Stomach (tissue), 9 donors: ENCODE measurements around the gene TOR1B. TPM values are rescaled to one million over a fixed set of nuclear protein-coding genes. Genes with fewer than 3 reads are reported as not detected.

Source experiments
- DNase-seq, 2 donors: peaks; one replicate each; pipeline versions ENCODE4 v3.0.0 to v3.0.0-alpha.2; 2013 to 2019
- H3K27ac ChIP-seq, 5 donors: fragments of 200-600 bp in 4 of 5; sonication (generic) in 4 of 5; one replicate each; pipeline ENCODE4 v1.5.1; 2013 to 2019; ENCODE audit warnings: mild to moderate bottlenecking in 1 of 5, moderate library complexity in 1 of 5
- H3K27me3 ChIP-seq, 3 donors: fragments of 200-600 bp; sonication (generic); one replicate each; pipeline ENCODE4 v1.5.1; 2017 to 2019; ENCODE audit warnings: mixed run types in 1 of 3
- H3K36me3 ChIP-seq, 4 donors: fragments of 200-600 bp; sonication (generic); 1 replicate in 3 of 4; 2 replicates in 1 of 4; pipeline ENCODE4 v1.5.1; 2016 to 2019
- H3K4me1 ChIP-seq, 4 donors: fragments of 200-600 bp; sonication (generic); one replicate each; pipeline ENCODE4 v1.5.1; 2016 to 2019
- H3K4me3 ChIP-seq, 4 donors: fragments of 200-600 bp; sonication (generic) in 3 of 4; one replicate each; pipeline ENCODE4 v1.5.1; 2016 to 2019; ENCODE audit warnings: mild to moderate bottlenecking in 1 of 4
- H3K9me3 ChIP-seq, 4 donors: fragments of 200-600 bp; sonication (generic); one replicate each; pipeline ENCODE4 v1.5.1; 2016 to 2019
- EP300 ChIP-seq: sonication (generic); formaldehyde crosslinking; IDR thresholded peaks from one replicate; pipeline ENCODE4 v1.6.1; 2017; ENCODE audit warnings: antibody characterized with exemption
- POLR2A ChIP-seq, 4 donors: fragments of 450-650 bp; IDR thresholded peaks; one replicate each; pipeline ENCODE4 v1.6.1; 2016; ENCODE audit warnings: antibody characterized with exemption in 4 of 4, control low read depth in 2 of 4, mild to moderate bottlenecking in 1 of 4, moderate library complexity in 1 of 4
- POLR2AphosphoS5 ChIP-seq, 3 donors: sonication (generic); formaldehyde crosslinking; IDR thresholded peaks; one replicate each; pipeline ENCODE4 v1.6.1; 2016; ENCODE audit warnings: antibody characterized with exemption in 3 of 3
- WGBS, 5 donors: extraction: QIAGEN DNeasy Blood & Tissue Kit in 3 of 5; methylation state at CpG; one replicate each; pipeline versions ENCODE4 v1.1.5 to v1.1.7; 2013 to 2018; 5-methylcytosine and 5-hydroxymethylcytosine counted together
- intact Hi-C: fragments of 100-400 bp; cut with DNase I; formaldehyde crosslinking; loops from one replicate; pipeline ENCODE4 v1.15.1; 2023; ENCODE audit warnings: low total_unique reads
- polyA plus RNA-seq, 3 donors: library from polyadenylated mRNA; stranded (reverse); fragments of 200-250 nt; gene quantifications; one replicate each; pipeline ENCODE4 v1.2.3, GENCODE V29; 2013
- total RNA-seq, 5 donors: library from RNA; depleted of rRNA; stranded (reverse); fragments of >200 nt; gene quantifications; one replicate each; pipeline versions ENCODE4 v1.1.0 to v1.2.3, GENCODE V29; 2014 to 2016
- TF ChIP-seq, protein P1 (sequence below), 7 experiments: fragments of 450-650 bp in 4 of 7; fragments of 200-600 bp in 3 of 7; sonication (generic) in 3 of 7; IDR thresholded peaks; one replicate each; pipeline ENCODE4 v1.5.1; 2016 to 2019; ENCODE audit warnings: antibody characterized with exemption in 7 of 7, control low read depth in 2 of 7, mild to moderate bottlenecking in 1 of 7
- donor health status: healthy with polysubstance abuse.
- donor health status: Bipolar disorder and iron deficiency.
- donor health status: healthy.

The TOR1B gene
- total and polyA plus RNA-seq, 8 donors = 4.7 to 151 (median 17.8) TPM

GRCh38 chr9:129823542-129823934 is 20.6 kb downstream of the TOR1B start:
- Histone ChIP-seq H3K4me3 (peak overlapping the region; percentile 73 to 99 (median 96)), H3K4me1 (peaks cover 7 to 19% (median 11%) of the 10 kb centered on the region in 4 donors), H3K9me3 (no peaks in the 10 kb centered on the region), H3K36me3 (peaks cover 25 to 65% (median 63%) of the 10 kb centered on the region in 4 donors), H3K27ac (peak overlapping the region; percentile 78 to 93 (median 86)), H3K27me3 (no peaks in the 10 kb centered on the region)
- TF ChIP-seq EP300 = no peak
- TF ChIP-seq POLR2AphosphoS5 (IDR thresholded peaks at IDR 0.05) = no peak
- TF ChIP-seq, protein P1, sequence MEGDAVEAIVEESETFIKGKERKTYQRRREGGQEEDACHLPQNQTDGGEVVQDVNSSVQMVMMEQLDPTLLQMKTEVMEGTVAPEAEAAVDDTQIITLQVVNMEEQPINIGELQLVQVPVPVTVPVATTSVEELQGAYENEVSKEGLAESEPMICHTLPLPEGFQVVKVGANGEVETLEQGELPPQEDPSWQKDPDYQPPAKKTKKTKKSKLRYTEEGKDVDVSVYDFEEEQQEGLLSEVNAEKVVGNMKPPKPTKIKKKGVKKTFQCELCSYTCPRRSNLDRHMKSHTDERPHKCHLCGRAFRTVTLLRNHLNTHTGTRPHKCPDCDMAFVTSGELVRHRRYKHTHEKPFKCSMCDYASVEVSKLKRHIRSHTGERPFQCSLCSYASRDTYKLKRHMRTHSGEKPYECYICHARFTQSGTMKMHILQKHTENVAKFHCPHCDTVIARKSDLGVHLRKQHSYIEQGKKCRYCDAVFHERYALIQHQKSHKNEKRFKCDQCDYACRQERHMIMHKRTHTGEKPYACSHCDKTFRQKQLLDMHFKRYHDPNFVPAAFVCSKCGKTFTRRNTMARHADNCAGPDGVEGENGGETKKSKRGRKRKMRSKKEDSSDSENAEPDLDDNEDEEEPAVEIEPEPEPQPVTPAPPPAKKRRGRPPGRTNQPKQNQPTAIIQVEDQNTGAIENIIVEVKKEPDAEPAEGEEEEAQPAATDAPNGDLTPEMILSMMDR (IDR thresholded peaks at IDR 0.05) = no peak
- TF ChIP-seq POLR2A (IDR thresholded peaks at IDR 0.05) = no peak
- WGBS, 5 donors = 0% methylated on average over 3 to 15 of the region's 15 CpGs
- DNase-seq = no peak
- intact Hi-C loops = no loop called here

GRCh38 chr9:129823935-129824601 is 21.1 kb downstream of the TOR1B start, which contains the start of gene TOR1A:
Gene TOR1A, minus strand, starts transcription at chr9:129824136. Its CDS starts 51 bp downstream, at chr9:129824085.
- H3K9me3 ChIP-seq = no peaks in the 10 kb centered on the region
- H3K4me3 ChIP-seq = peak within 1 kb of the TSS; percentile 73 to 99 (median 96)
- no peaks in the 10 kb centered on the region for H3K27me3 ChIP-seq
- DNase-seq = peak; percentile 95 to 98
- H3K36me3 ChIP-seq = peaks cover 28 to 65% (median 63%) of the 10 kb centered on the region in 4 donors
- peaks cover 7 to 19% (median 11%) of the 10 kb centered on the region in 4 donors for H3K4me1 ChIP-seq
- WGBS, 5 donors = 3 to 8% (median 3%) methylated on average over 16 to 47 of the region's 47 CpGs
- TF ChIP-seq, protein P1 (IDR thresholded peaks at IDR 0.05) = no peak
- TF ChIP-seq POLR2AphosphoS5 (IDR thresholded peaks at IDR 0.05) = peak; percentile 62 to 95 (median 67)
- TF ChIP-seq EP300 = no peak
- TF ChIP-seq POLR2A (IDR thresholded peaks at IDR 0.05) = no peak
- H3K27ac ChIP-seq = peak within 1 kb of the TSS; percentile 78 to 93 (median 86)
- intact Hi-C loops = no loop called here

GRCh38 chr9:129826344-129826743 is 23.4 kb downstream of the TOR1B start:
- H3K4me3 ChIP-seq = no peak overlapping the region
- 68 to 80% (median 74%) methylated on average over 6 of the region's 6 CpGs for WGBS, 5 donors
- no peak overlapping the region for H3K27ac ChIP-seq
- TF ChIP-seq POLR2AphosphoS5 (IDR thresholded peaks at IDR 0.05) = no peak
- TF ChIP-seq POLR2A (IDR thresholded peaks at IDR 0.05) = no peak
- TF ChIP-seq, protein P1 (IDR thresholded peaks at IDR 0.05) = no peak
- no peak for TF ChIP-seq EP300
- H3K4me1 ChIP-seq = peaks cover 7 to 19% (median 11%) of the 10 kb centered on the region in 4 donors
- no peaks in the 10 kb centered on the region for H3K9me3 ChIP-seq
- H3K27me3 ChIP-seq = no peaks in the 10 kb centered on the region
- intact Hi-C loops = no loop called here
- peaks cover 42 to 65% (median 63%) of the 10 kb centered on the region in 4 donors for H3K36me3 ChIP-seq
- no peak for DNase-seq

DNA sequence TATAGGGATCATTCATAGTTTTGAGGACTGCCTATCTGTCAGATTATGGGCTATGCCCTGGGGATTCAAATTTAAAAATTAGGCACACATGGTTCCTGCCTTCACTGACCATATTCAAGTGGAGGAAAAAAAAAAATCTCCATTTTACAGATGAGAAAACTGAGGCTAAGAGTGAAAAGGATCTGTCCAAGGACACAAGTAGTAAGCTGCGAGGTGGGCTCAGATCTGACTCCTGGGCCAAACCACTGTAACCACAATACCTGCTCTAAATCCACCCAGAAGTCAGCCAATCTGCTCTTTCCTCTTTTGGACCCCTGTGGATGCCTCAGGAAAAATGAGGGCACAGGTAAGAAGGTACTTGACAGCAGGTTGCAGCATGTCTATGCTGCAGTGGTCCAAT is 23.8 kb downstream of the TOR1B start:
- peaks cover 39 to 65% (median 63%) of the 10 kb centered on the region in 4 donors for H3K36me3 ChIP-seq
- intact Hi-C loops = no loop called here
- TF ChIP-seq POLR2AphosphoS5 (IDR thresholded peaks at IDR 0.05) (no peak), EP300 (no peak), POLR2A (IDR thresholded peaks at IDR 0.05) (no peak)
- TF ChIP-seq, protein P1 (IDR thresholded peaks at IDR 0.05) = no peak

More for the DNA sequence above, 23.8 kb downstream of the TOR1B start:
- H3K4me3 ChIP-seq = no peak overlapping the region
- WGBS, 5 donors = 79 to 96% (median 88%) methylated on average over 1 of the region's 1 CpG
- H3K9me3 ChIP-seq = no peaks in the 10 kb centered on the region
- peaks cover 7 to 18% (median 11%) of the 10 kb centered on the region in 4 donors for H3K4me1 ChIP-seq
- DNase-seq = no peak
- H3K27me3 ChIP-seq = no peaks in the 10 kb centered on the region
- no peak overlapping the region for H3K27ac ChIP-seq
